ACC112 (cell line): ENCODE results near the gene FOXL3.

Experiments used
- H2AFZ ChIP-seq: fragments of 200-600 bp; sonication (generic); one replicate; pipeline ENCODE4 v1.6.0; 2017; ENCODE audit warnings: antibody characterized with exemption, low read length; ENCODE audit not compliant: unreplicated experiment
- H3K27ac ChIP-seq: fragments of 200-600 bp; sonication (generic); 2 replicates; pipeline ENCODE4 v1.5.1; 2014; ENCODE audit warnings: low read depth, mild to moderate bottlenecking, antibody characterized with exemption, low read length, moderate library complexity
- H3K27me3 ChIP-seq: fragments of 200-600 bp; sonication (generic); 2 replicates; pipeline ENCODE4 v1.6.1; 2014; ENCODE audit warnings: mild to moderate bottlenecking, antibody characterized with exemption, low read length, moderate library complexity, mixed read lengths; ENCODE audit not compliant: insufficient read depth
- H3K36me3 ChIP-seq: fragments of 200-600 bp; sonication (generic); 2 replicates; pipeline ENCODE4 v1.6.1; 2016; ENCODE audit warnings: mild to moderate bottlenecking, antibody characterized with exemption, low read length, moderate library complexity, mixed read lengths; ENCODE audit not compliant: insufficient read depth
- H3K4me1 ChIP-seq: fragments of 200-600 bp; sonication (generic); one replicate; pipeline ENCODE4 v1.6.1; 2016; ENCODE audit warnings: low read length, mixed read lengths; ENCODE audit not compliant: insufficient read depth, unreplicated experiment, control insufficient read depth
- H3K4me3 ChIP-seq: fragments of 200-600 bp; sonication (generic); 2 replicates; pipeline ENCODE4 v1.5.1; 2014; ENCODE audit warnings: mild to moderate bottlenecking, low read depth, low read length
- H3K79me2 ChIP-seq: fragments of 200-600 bp; sonication (generic); one replicate; pipeline ENCODE4 v1.6.0; 2016; ENCODE audit warnings: low read length; ENCODE audit not compliant: control insufficient read depth, unreplicated experiment, insufficient read depth

The FOXL3 gene

GRCh38 chr7:280461-280860, 9.5 kb upstream of the FOXL3 start:
- Histone ChIP-seq H3K27me3 (peaks cover 10% of the 10 kb centered on the region), H3K79me2 (no peaks in the 10 kb centered on the region), H3K36me3 (no peaks in the 10 kb centered on the region), H3K27ac (no peak overlapping the region), H3K4me1 (no peaks in the 10 kb centered on the region), H2AFZ (no peak overlapping the region), H3K4me3 (no peak overlapping the region)

- Histone ChIP-seq H3K79me2 (no peaks in the 10 kb centered on the region), H3K4me3 (no peak overlapping the region), H2AFZ (no peak overlapping the region), H3K27ac (no peak overlapping the region), H3K27me3 (peaks cover 21% of the 10 kb centered on the region), H3K36me3 (no peaks in the 10 kb centered on the region), H3K4me1 (no peaks in the 10 kb centered on the region)
Measured at GRCh38 chr7:281637-282036, 8.3 kb upstream of the FOXL3 start.

- H2AFZ ChIP-seq: no peak overlapping the region
- no peak overlapping the region for H3K27ac ChIP-seq
- no peaks in the 10 kb centered on the region for H3K79me2 ChIP-seq
- peaks cover 27% of the 10 kb centered on the region for H3K27me3 ChIP-seq
- H3K4me1 ChIP-seq: no peaks in the 10 kb centered on the region
- no peak overlapping the region for H3K4me3 ChIP-seq
- no peaks in the 10 kb centered on the region for H3K36me3 ChIP-seq
Measured at GRCh38 chr7:282621-283020, 7.3 kb upstream of the FOXL3 start.

- no peak overlapping the region for H3K4me3 ChIP-seq
- no peaks in the 10 kb centered on the region for H3K4me1 ChIP-seq
- no peaks in the 10 kb centered on the region for H3K36me3 ChIP-seq
- no peak overlapping the region for H3K27ac ChIP-seq
- H3K27me3 ChIP-seq: peaks cover 48% of the 10 kb centered on the region
- H2AFZ ChIP-seq: no peak overlapping the region
- H3K79me2 ChIP-seq: no peaks in the 10 kb centered on the region
Measured at GRCh38 chr7:284762-285722, 4.9 kb upstream of the FOXL3 start.

- H3K27me3 ChIP-seq: peaks cover 55% of the 10 kb centered on the region
- H3K27ac ChIP-seq: no peak overlapping the region
- no peaks in the 10 kb centered on the region for H3K4me1 ChIP-seq
- no peaks in the 10 kb centered on the region for H3K36me3 ChIP-seq
- no peak overlapping the region for H2AFZ ChIP-seq
- H3K4me3 ChIP-seq: no peak overlapping the region
- H3K79me2 ChIP-seq: no peaks in the 10 kb centered on the region
Measured at GRCh38 chr7:285731-286130, 4.2 kb upstream of the FOXL3 start.

- Histone ChIP-seq H3K27ac (no peak overlapping the region), H3K4me3 (no peak overlapping the region), H2AFZ (no peak overlapping the region), H3K79me2 (no peaks in the 10 kb centered on the region), H3K27me3 (peaks cover 60% of the 10 kb centered on the region), H3K4me1 (no peaks in the 10 kb centered on the region), H3K36me3 (no peaks in the 10 kb centered on the region)
Measured at GRCh38 chr7:286266-286665, 3.7 kb upstream of the FOXL3 start.

- Histone ChIP-seq H3K36me3 (no peaks in the 10 kb centered on the region), H2AFZ (no peak overlapping the region), H3K4me1 (no peaks in the 10 kb centered on the region), H3K27me3 (peaks cover 84% of the 10 kb centered on the region), H3K4me3 (no peak overlapping the region), H3K27ac (no peak overlapping the region), H3K79me2 (no peaks in the 10 kb centered on the region)
Measured at GRCh38 chr7:288671-289101, 1.3 kb upstream of the FOXL3 start.

GRCh38 chr7:289209-289755, 688 bp upstream of the FOXL3 start:
- Histone ChIP-seq H3K27ac (no peak overlapping the region), H3K79me2 (no peaks in the 10 kb centered on the region), H2AFZ (no peak overlapping the region), H3K4me1 (no peaks in the 10 kb centered on the region), H3K27me3 (peaks cover 90% of the 10 kb centered on the region), H3K4me3 (no peak overlapping the region), H3K36me3 (no peaks in the 10 kb centered on the region)

- Histone ChIP-seq H3K4me1 (no peaks in the 10 kb centered on the region), H3K27ac (no peak overlapping the region), H3K27me3 (peaks cover 88% of the 10 kb centered on the region), H3K36me3 (no peaks in the 10 kb centered on the region), H2AFZ (no peak overlapping the region), H3K79me2 (no peaks in the 10 kb centered on the region), H3K4me3 (no peak overlapping the region)
Measured at GRCh38 chr7:290554-291372, 793 bp downstream of the FOXL3 start.

- Histone ChIP-seq H3K4me3 (no peak overlapping the region), H3K27me3 (peaks cover 81% of the 10 kb centered on the region), H3K4me1 (no peaks in the 10 kb centered on the region), H3K36me3 (no peaks in the 10 kb centered on the region), H2AFZ (no peak overlapping the region), H3K27ac (no peak overlapping the region), H3K79me2 (no peaks in the 10 kb centered on the region)
Measured at GRCh38 chr7:291373-292092, 1.6 kb downstream of the FOXL3 start.
